ENCODE data around the gene KDM2B. TPM values are rescaled to one million over a fixed set of nuclear protein-coding genes. Genes with fewer than 3 reads are reported as not detected.

KDM2B gene
- total RNA-seq, 2 donors from 2014 or later = 35.9 to 60.1 TPM

- Mint-ChIP-seq H3K27me3 (no peaks in the 10 kb centered on the region), H3K4me3 (no peak overlapping the region), H3K27ac (no peak overlapping the region), H3K4me1 (ENCODE audit: low read depth in 2 of 2) (no peaks in the 10 kb centered on the region), H3K36me3 (peaks cover 11% of the 10 kb centered on the region), H3K9me3 (no peaks in the 10 kb centered on the region)
- ATAC-seq (no peak), DNase-seq (ENCODE audit: low spot score) (no peak)
Measured at GRCh38 chr12:121439715-121440114, 141.1 kb downstream of the KDM2B start.

GRCh38 chr12:121438905-121439304 lies 141.9 kb downstream of the KDM2B start:
- Mint-ChIP-seq H3K4me3 (no peak overlapping the region), H3K9me3 (no peaks in the 10 kb centered on the region), H3K27me3 (no peaks in the 10 kb centered on the region), H3K27ac (no peak overlapping the region), H3K4me1 (ENCODE audit: low read depth in 2 of 2) (peaks cover 0 to 2% of the 10 kb centered on the region in 2 donors), H3K36me3 (peaks cover 11% of the 10 kb centered on the region)
- DNase-seq (ENCODE audit: low spot score) (no peak), ATAC-seq (no peak)

GRCh38 chr12:121436706-121437105 lies 144.1 kb downstream of the KDM2B start:
- Mint-ChIP-seq H3K4me3 (no peak overlapping the region), H3K36me3 (peaks cover 19% of the 10 kb centered on the region), H3K9me3 (no peaks in the 10 kb centered on the region), H3K27me3 (no peaks in the 10 kb centered on the region), H3K4me1 (ENCODE audit: low read depth in 2 of 2) (peaks cover 3 to 5% of the 10 kb centered on the region in 2 donors), H3K27ac (no peak overlapping the region)
- DNase-seq (ENCODE audit: low spot score) (no peak), ATAC-seq (no peak)

- ATAC-seq = no peak
Measured at GRCh38 chr12:121432740-121433480, 147.9 kb downstream of the KDM2B start.

GRCh38 chr12:121430833-121431415 lies 149.9 kb downstream of the KDM2B start:
- Mint-ChIP-seq H3K27ac (no peak overlapping the region), H3K4me3 (no peak overlapping the region), H3K4me1 (ENCODE audit: low read depth in 2 of 2) (peaks cover 14 to 15% of the 10 kb centered on the region in 2 donors), H3K27me3 (no peaks in the 10 kb centered on the region), H3K9me3 (no peaks in the 10 kb centered on the region), H3K36me3 (peaks cover 26% of the 10 kb centered on the region)
- ATAC-seq (no peak), DNase-seq (ENCODE audit: low spot score) (no peak)

More at GRCh38 chr12:121432740-121433480, 147.9 kb downstream of the KDM2B start:
- Mint-ChIP-seq H3K27ac (peak overlapping the region; percentile 48 to 54), H3K27me3 (no peaks in the 10 kb centered on the region), H3K36me3 (peaks cover 37% of the 10 kb centered on the region), H3K4me3 (no peak overlapping the region), H3K9me3 (no peaks in the 10 kb centered on the region), H3K4me1 (ENCODE audit: low read depth in 2 of 2) (peaks cover 14 to 15% of the 10 kb centered on the region in 2 donors)
- no peak for DNase-seq (ENCODE audit: low spot score)

- no peaks in the 10 kb centered on the region for H3K9me3 Mint-ChIP-seq
- ATAC-seq (no peak), DNase-seq (ENCODE audit: low spot score) (no peak)
- peaks cover 14 to 16% of the 10 kb centered on the region in 2 donors for H3K4me1 Mint-ChIP-seq (ENCODE audit: low read depth in 2 of 2)
- no peaks in the 10 kb centered on the region for H3K27me3 Mint-ChIP-seq
- H3K36me3 Mint-ChIP-seq = peaks cover 28% of the 10 kb centered on the region
- peak overlapping the region in 1 of 2 donors; percentile 56 for H3K27ac Mint-ChIP-seq
- H3K4me3 Mint-ChIP-seq = no peak overlapping the region
Measured at GRCh38 chr12:121428883-121429282, 151.9 kb downstream of the KDM2B start.

GRCh38 chr12:121427556-121428050 lies 153.2 kb downstream of the KDM2B start:
- peak overlapping the region; percentile 18 to 64 for H3K27ac Mint-ChIP-seq
- no peak for ATAC-seq
- H3K4me3 Mint-ChIP-seq = no peak overlapping the region

GRCh38 chr12:121424624-121424975 lies 156.2 kb downstream of the KDM2B start:
- H3K4me3 Mint-ChIP-seq = no peak overlapping the region
- no peaks in the 10 kb centered on the region for H3K9me3 Mint-ChIP-seq
- no peaks in the 10 kb centered on the region for H3K27me3 Mint-ChIP-seq
- peaks cover 7 to 20% of the 10 kb centered on the region in 2 donors for H3K4me1 Mint-ChIP-seq (ENCODE audit: low read depth in 2 of 2)
- peaks cover 34% of the 10 kb centered on the region for H3K36me3 Mint-ChIP-seq
- no peak for ATAC-seq
- DNase-seq (ENCODE audit: low spot score) = no peak
- no peak overlapping the region for H3K27ac Mint-ChIP-seq

More at GRCh38 chr12:121427556-121428050, 153.2 kb downstream of the KDM2B start:
- H3K4me1 Mint-ChIP-seq (ENCODE audit: low read depth in 2 of 2) = peaks cover 11 to 16% of the 10 kb centered on the region in 2 donors
- H3K36me3 Mint-ChIP-seq = peaks cover 32% of the 10 kb centered on the region
- no peaks in the 10 kb centered on the region for H3K27me3 Mint-ChIP-seq
- H3K9me3 Mint-ChIP-seq = no peaks in the 10 kb centered on the region
- DNase-seq (ENCODE audit: low spot score) = no peak

GRCh38 chr12:121423682-121424623 lies 156.9 kb downstream of the KDM2B start:
- DNase-seq (ENCODE audit: low spot score) (no peak), ATAC-seq (no peak)
- no peaks in the 10 kb centered on the region for H3K9me3 Mint-ChIP-seq
- peaks cover under 1 to 14% of the 10 kb centered on the region in 2 donors for H3K4me1 Mint-ChIP-seq (ENCODE audit: low read depth in 2 of 2)
- no peak overlapping the region for H3K27ac Mint-ChIP-seq
- no peaks in the 10 kb centered on the region for H3K27me3 Mint-ChIP-seq
- H3K36me3 Mint-ChIP-seq = peaks cover 27% of the 10 kb centered on the region
- H3K4me3 Mint-ChIP-seq = no peak overlapping the region

GRCh38 chr12:121423253-121423652 lies 157.6 kb downstream of the KDM2B start:
- Mint-ChIP-seq H3K27me3 (no peaks in the 10 kb centered on the region), H3K27ac (no peak overlapping the region), H3K9me3 (no peaks in the 10 kb centered on the region), H3K36me3 (peaks cover 24% of the 10 kb centered on the region), H3K4me3 (no peak overlapping the region), H3K4me1 (ENCODE audit: low read depth in 2 of 2) (peaks cover 0 to 11% of the 10 kb centered on the region in 2 donors)
- ATAC-seq (no peak), DNase-seq (ENCODE audit: low spot score) (no peak)

- H3K27ac Mint-ChIP-seq = peak overlapping the region in 1 of 2 donors; percentile 6
- H3K4me3 Mint-ChIP-seq = no peak overlapping the region
- peaks cover 30% of the 10 kb centered on the region for H3K36me3 Mint-ChIP-seq
- ATAC-seq (no peak), DNase-seq (ENCODE audit: low spot score) (no peak)
- H3K4me1 Mint-ChIP-seq (ENCODE audit: low read depth in 2 of 2) = peaks cover 5 to 11% of the 10 kb centered on the region in 2 donors
- H3K9me3 Mint-ChIP-seq = no peaks in the 10 kb centered on the region
- no peaks in the 10 kb centered on the region for H3K27me3 Mint-ChIP-seq
Measured at GRCh38 chr12:121420109-121420508, 160.7 kb downstream of the KDM2B start.

GRCh38 chr12:121417847-121418246 lies 163.0 kb downstream of the KDM2B start:
- Mint-ChIP-seq H3K9me3 (no peaks in the 10 kb centered on the region), H3K27me3 (no peaks in the 10 kb centered on the region), H3K4me1 (ENCODE audit: low read depth in 2 of 2) (peaks cover 5 to 8% of the 10 kb centered on the region in 2 donors), H3K27ac (no peak overlapping the region), H3K36me3 (peaks cover 24% of the 10 kb centered on the region), H3K4me3 (no peak overlapping the region)
- DNase-seq (ENCODE audit: low spot score) (no peak), ATAC-seq (no peak)

- Mint-ChIP-seq H3K27me3 (no peaks in the 10 kb centered on the region), H3K27ac (no peak overlapping the region), H3K36me3 (peaks cover 6% of the 10 kb centered on the region), H3K4me1 (ENCODE audit: low read depth in 2 of 2) (peaks cover 0 to 5% of the 10 kb centered on the region in 2 donors), H3K9me3 (no peaks in the 10 kb centered on the region), H3K4me3 (no peak overlapping the region)
- ATAC-seq = no peak
- no peak for DNase-seq (ENCODE audit: low spot score)
Measured at GRCh38 chr12:121413917-121414316, 166.9 kb downstream of the KDM2B start.
